GM21360 (cell line): ENCODE data around the gene BMP4.

Source experiments
- ATAC-seq: cut with Tn5 transposase; IDR thresholded peaks from one replicate; pipeline ENCODE4 v1.9.1; 2021; ENCODE audit warnings: mild to moderate bottlenecking, moderate library complexity; ENCODE audit not compliant: unreplicated experiment

Gene BMP4

DNA sequence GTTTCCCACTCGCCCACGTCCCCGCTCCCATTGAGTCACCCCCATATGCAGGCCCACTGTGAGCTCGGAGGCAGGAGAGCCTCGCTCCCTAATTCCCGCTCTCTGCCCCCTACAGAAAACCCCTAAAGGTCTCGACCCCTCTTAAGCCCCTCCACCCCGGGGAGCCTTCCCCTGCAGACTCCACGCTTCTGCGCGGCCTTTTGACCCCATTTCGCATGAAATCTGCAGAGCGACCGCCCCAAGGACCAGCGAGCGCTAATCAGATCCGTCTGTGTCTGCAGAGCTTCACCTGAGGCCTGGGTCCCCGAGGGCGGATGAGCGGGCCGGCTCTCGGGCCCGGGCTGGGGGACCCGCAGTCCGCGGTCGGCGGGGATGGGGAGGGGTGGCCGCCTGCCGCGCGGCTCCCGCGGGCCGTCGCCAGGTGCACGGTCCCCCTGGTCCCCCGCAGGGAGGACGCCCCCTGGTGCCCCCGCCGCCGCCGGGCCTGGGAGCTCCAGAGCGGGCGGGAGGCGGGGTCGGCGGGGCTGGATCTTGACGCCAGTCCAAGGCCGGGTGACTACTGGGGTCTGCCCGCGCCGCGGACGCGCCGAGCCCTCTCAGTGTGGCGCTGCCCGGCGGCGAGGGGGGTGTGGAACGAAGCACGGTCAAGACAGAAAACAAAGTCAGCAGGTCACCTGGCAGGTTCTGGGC, 10.1 kb downstream of the BMP4 start:
- ATAC-seq, result no peak

DNA sequence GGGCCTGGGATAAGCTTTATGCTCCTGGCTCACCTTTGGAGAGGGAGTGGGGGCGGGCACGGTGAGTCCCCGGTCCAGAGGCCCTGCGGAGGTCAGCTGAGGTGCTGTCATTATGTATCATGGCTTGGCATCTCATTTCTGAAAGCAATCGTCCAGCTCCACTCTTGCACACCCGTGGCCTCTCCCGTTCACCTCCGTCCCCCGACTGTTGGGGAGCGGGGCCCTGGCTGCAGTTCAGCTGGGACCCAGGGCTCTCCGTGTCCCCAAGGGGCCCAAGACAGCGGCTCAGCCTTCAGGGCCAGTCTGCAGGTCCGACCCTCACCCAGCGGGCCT, 10.6 kb downstream of the BMP4 start:
- no peak for ATAC-seq

DNA sequence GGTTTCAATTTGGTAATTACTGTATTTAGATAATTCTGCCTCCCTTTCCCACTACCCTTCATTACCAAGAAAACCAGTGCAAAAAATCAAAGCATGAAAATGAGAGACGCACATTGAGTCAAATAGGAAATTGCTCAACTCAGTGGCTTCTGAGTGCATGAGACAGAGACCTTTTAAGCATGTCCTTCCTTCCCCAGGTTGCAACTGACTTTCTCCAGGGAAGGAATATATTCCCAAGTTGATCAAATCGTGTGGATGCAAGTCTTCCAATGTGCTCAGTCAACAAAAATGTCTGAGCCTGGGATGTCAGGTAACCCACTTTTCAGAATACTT, 12.9 kb downstream of the BMP4 start:
- no peak for ATAC-seq

DNA sequence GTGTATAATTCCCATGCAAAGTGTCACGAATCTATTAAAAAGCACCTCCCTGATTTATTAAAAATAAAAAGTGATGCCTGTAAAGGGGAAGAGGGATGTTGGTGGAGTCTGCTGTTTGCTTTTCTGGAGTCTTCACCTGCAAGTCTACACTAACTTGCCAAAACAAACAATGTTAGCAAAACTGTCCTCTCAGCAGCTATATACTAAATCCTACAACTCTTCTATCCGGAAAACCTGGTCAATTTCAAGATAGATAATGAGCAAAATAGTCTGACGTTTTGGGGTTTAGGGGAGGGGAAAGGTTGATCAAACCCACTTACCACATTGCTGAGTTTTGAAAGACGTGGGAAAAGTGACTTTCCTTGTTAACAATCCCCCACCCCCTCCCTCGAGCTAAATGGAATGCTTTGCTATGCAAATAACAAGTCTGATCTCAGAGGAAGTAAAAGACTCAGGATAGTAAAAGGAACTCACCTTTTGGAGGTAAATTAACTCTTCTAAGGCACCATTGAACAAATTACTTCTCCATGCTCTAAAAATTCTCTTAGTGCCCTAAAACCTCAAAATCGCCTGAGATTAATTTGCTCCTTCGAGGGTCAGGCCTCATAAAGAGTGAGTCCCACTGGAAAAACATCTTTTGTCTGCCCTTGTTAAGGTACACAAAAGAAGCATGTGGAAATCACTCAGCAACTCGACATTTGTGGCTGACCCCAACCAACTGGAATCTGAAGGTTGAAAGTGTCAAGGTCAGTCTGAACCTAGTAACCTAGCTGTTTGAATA, 13.5 kb downstream of the BMP4 start:
- no peak for ATAC-seq

DNA sequence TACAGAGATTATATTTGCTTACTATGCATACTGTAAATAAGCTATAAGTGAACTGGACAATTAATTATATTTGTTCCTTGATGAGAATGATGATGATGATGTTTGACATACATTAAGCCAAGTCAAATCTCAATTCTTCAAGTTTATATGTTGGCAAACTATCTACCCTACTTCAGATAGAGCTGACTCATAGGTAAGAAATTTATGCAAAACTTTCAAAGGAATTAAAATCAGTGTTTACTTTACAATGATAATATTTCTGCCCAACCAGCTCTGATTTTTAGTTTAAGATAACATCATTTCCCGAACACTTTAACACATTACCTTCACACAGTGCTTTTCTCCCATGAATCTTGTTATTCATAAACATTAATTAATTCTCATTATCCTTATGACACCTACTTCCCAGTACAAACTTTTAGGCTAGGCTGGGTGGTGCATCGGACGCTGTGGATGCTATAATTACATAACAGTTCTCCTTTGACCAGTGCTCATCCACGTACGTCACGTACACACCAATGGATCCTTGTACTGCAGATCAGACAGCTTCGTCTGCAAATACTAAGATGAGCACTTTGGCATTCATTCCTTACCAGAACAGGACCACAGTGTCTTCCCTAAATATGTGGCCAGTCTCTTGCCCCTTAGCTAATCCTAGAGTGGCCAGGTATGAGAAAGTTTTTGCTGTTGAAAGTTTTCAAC, 18.3 kb downstream of the BMP4 start:
- ATAC-seq, result no peak

DNA sequence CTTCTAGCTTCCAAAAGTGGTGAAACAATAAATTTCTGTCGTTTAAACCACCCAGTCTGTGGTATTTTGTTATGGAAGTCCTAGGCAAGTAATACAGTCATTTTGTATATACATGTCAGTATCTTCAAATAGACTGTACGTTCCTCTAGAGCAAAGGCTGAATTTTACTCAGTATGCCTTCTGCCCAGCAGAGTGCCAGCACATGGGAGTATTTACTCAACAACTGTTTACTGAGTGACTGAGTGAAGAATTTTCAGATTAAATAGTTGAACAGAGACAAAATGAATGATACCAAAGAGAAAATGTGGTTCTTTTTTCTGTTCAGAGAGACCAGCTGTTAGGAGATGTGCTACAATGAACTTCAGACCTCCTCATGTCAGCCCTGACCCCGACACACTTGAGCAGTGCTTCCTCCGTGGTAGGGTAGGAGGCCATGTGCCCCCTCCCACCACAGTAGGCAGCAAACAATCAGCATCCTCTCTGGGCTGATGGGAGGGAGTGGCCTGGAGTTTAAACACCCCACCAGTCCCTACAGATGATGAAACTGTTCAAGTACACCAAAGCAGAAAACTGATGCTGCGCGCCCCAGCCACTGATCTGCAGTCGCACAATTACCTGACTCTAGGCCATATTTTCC, 21.7 kb downstream of the BMP4 start:
- ATAC-seq, result no peak

DNA sequence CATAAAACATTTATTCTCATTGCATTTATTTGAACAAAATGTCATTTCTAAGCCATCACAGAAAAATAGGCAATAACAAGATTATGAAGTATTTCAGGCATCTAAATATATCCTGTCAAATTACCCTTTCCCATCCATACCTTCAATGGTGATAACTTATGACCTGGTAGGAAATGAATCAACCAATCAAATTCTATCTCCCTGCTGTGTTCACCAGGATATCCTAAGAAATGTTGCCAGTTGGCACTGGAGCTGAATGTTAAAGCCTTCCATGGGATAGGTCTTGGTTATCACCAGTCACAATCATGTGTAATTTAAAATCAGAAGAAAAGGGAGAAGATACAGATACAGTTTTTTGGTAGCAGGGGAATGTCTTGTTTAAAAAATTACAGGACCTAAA, 23.7 kb downstream of the BMP4 start:
- no peak for ATAC-seq

DNA sequence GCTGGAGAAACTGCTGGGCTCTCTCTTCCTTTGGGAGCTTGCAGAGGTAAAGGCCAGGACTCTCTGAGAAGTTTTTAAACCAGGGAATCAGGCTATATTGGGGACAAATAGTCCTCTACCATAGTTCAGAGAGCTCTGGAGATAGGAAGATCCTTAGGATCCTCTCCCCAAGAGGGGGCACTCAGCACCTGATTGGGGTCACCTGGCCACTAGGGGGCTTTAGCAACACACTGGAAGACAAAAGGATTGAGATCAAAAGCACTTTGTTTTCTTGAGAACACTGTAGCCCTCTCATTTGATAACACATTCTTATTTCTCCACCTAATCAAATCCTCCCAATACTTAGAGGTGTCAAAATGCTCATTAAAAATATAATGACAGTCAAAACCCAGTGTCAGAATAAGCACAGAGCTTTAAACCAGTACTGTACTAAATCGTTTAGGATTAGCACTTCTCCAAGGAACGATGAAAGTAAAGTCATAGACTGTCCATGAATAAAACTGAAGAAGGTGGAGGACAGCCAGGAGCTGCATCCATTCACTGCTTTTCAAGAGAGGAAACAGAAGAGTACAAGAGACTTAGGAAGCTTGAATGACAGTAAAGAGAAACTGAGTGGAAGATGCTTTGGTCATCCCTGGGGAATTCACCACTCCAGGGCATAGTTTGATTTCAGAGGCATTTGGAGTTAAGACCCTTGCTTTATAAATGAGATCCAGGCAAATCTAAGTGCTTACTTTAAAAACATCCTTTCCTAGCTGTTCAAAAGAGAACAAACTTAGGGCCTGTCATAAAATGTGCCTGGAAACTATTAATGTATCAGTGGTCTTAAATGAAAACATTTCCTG, 26.5 kb downstream of the BMP4 start:
- no peak for ATAC-seq

DNA sequence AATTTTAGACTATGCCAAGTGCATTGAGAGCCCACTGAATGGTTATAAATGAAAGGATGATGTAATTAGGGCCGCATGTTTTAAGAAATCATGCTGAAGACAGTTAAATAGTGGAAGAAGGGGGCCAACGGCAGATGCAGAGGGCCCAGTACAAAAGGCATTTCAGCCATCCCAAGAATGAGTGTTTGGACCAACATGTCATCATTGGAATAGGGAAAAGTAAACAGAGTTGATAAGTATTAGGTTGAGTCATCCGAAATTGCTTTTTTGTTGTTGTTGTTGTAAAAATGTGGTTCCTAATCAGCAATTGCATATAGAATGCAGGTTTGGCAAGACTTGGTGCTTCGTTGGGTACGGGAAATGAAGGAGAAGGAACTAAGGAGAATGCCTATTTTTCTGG, 29.5 kb downstream of the BMP4 start:
- no peak for ATAC-seq

DNA sequence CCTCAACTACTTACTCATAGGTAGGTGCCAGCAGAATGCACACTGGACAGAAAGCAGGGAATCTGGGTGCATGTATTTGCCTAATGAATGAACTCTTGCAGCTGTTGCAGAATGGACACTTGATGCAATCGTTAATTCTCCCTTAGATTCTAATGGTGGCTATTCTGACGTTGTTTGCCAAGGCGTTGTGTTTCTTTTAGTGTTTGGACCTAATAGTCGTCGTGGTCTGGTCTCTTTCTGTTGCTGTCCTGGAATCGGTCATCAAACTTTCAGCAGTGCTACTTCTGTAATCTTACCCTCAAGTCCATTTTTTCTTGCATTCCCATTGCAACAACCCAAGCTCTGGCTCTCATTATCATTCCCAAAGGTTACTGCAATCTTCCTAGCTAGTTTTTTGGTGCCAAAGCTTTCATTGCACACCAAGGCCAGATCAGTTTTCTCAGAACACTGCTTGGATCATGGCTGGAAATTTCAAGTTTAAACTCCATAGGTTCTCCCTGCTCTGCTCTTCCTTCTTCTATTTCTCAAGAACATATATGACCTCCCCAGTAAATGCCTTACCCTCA, 31.3 kb downstream of the BMP4 start:
- no peak for ATAC-seq

DNA sequence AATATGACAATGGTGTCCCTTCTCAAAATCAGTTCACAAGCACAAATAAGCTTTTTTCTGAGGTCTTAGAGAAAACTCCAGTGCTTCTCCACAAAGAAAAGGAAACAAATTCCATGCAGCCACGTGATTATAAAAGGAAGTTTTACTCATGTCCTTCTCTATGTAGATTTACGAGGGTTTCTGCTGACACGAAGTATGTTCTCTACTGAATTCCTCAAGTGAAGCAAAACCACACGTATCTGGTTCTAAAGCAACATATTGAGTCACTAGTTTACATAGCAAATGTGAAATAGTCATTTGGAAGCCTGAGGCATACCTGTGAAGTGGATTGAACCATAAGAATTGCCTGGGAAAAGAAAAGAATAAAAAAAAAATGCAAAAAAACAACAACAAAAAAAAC, 31.9 kb downstream of the BMP4 start:
- ATAC-seq, result no peak

DNA sequence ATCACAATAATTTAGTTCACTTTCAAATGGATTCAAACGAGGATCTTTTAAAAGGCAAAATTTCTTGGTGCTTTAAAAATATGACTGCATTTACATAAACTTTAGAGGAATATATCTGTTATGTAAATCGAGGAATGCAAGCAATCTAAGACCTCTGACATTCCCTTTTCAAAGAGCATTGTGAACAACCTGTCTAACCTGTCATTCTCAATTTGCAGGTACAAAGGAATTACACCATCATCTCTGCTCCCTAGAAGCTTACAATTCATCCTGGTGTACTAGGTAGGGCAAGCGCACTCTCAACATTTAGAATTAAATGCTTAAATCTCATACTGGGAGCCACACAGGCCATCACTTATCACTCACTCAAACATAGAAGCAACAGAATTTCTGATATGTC, 35.6 kb downstream of the BMP4 start:
- no peak for ATAC-seq

DNA sequence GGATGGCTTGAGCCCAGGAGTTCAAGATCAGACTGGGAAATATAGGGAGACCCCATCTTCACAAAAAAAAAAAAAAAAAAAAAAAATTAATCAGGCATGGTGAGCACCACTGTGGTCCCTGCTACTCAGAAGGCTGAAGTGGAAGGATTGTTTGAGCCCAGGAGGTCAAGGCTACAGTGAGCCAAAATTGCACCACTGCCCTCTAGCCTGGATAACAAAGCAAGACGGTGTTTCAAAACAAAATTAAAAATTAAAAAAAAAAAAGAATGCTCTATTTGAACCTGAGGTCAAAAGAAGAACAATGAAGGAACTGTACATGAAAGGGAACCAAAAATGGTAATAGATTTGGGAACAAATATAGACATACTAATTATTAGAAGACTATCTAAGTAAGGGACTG, 40.4 kb downstream of the BMP4 start:
- ATAC-seq, result no peak

DNA sequence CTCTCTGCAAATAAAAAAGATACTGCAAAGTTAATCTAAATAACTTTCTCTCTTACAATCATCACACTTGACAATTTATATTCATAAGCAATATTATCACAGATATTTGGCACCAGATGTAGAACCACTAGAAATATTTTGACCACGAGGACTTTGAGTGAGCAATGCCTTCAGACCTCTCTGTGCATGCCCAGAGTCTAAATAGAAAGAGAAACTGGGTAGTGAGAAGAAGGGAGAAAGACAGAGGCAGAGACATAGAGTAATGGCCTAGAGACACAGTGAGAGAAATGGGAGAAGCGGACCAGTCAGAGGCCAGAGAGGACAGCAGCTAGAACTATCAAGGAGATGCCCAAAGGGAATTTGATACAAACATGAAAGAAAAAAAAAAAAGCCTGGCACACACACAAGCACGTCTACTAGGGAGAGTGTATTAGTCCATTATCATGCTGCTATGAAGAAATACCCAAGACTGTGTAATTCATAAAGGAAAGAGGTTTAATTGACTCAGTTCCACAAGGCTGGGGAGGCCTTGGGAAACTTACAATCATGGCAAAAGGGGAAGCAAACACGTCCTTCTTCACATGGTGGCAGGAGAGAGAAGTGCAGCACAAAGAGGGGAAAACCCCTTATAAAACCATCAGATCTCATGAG, 41.1 kb downstream of the BMP4 start:
- no peak for ATAC-seq

DNA sequence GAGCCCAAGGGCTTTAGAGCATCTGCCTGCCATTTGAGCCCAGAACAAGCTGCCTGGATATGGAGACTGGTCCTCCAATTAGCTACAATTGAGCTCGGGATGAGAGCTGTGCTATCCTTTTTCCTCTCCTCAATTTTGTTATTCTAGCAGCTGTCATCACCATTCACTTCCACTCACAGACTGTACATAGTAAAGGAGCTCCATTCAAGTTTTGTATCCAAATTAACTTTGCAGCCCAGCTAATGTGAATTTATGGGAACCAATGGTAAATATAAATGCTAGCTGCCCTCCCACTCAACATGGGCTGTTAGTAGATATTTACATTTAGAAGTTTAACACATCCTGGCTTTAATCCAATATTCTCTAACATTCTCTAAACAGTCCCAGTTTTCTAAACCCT, 44.6 kb downstream of the BMP4 start:
- no peak for ATAC-seq

DNA sequence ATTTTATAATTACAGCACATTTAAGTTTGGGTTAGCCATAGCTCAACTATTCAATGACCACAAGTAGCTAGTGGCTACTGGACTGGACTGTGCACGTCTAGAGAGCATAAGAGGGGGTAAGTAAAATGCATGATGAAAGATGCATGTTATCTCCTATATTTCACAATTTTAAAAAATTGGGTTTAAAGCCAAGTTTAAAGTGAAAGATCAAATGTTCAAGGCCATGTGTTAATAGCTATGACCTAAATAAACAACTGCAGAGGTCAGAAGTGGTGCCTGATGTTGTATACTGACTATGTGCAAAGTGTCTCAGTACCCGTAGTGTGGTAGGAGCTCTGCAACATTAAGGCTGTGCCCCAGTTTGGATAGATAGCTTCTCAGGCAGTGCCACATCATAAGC, 48.2 kb downstream of the BMP4 start:
- no peak for ATAC-seq

DNA sequence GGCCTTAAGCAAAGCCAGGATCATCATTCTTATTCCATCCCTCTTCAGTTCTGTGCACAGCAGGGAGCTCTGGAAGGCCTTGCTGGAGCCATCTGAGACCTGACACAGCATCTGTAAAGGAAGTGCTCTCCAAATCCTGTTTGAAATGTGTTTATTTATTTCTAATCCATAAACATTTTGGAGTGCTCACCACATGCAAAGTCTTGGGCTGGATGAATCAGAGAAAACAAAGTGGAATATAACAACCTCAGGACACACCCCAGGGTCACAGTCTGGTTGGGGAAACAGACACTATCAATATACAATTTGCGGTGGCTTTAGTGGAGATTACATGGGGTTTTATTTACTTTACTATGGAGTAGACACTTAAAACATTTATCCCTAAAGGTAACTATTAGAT, 54.3 kb downstream of the BMP4 start:
- no peak for ATAC-seq

DNA sequence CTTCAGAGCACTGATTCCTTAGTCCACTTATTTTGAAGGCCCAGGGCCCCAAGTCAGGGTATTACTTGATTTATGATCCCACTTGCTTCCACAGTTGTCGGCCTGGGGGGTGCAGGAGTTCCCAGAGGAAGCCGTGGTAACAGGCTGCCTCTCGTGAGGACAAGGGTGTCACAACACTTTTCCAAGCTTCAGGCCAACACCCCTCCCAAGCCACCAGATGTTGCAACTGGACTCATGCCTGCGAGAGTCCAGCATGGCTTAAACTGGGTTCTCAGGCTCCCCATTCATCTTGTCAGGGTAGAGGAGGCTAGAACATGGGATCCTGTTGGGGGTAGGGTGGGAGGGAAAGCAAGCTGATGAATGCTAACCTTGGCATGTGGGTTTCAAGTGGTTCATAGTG, 56.1 kb downstream of the BMP4 start:
- ATAC-seq, result no peak
